DOHH2 (cell line): ENCODE measurements around the gene MYBPC3.

Experiments used
- CTCF ChIP-seq: fragments of 200-600 bp; sonication (generic); IDR thresholded peaks from one replicate; pipeline ENCODE4 v1.5.1; 2014; ENCODE audit warnings: antibody characterized with exemption, mild to moderate bottlenecking, low read depth, low read length; ENCODE audit not compliant: poor library complexity, severe bottlenecking
- EZH2phosphoT487 ChIP-seq: fragments of 200-600 bp; sonication (generic); IDR thresholded peaks from 2 replicates; pipeline ENCODE4 v1.6.1; 2017; ENCODE audit warnings: borderline replicate concordance, mild to moderate bottlenecking, antibody characterized with exemption, low read length, moderate library complexity, mixed read lengths

GRCh38 chr11:47302853-47303252 is 49.6 kb downstream of the MYBPC3 start:
- no peak for TF ChIP-seq CTCF
- TF ChIP-seq EZH2phosphoT487: no peak
